Mammary epithelial cell (primary cell): ENCODE results near the gene CCDC117.

Source experiments
- CTCF ChIP-seq, 2 donors: IDR thresholded peaks in 1 of 2; conservative IDR thresholded peaks in 1 of 2; 2 replicates each; pipeline ENCODE4 v1.5.1; 2011 to 2012; ENCODE audit warnings: inconsistent platforms in 2 of 2, low read length in 2 of 2, mild to moderate bottlenecking in 2 of 2, control low read depth in 1 of 2, low read depth in 1 of 2; ENCODE audit not compliant: insufficient read depth in 1 of 2; ENCODE audit errors: extremely low read depth in 1 of 2
- EZH2 ChIP-seq: IDR thresholded peaks from 2 replicates; pipeline ENCODE4 v1.6.1; 2012; ENCODE audit warnings: low read length, inconsistent platforms, borderline replicate concordance

GRCh38 chr22:28750471-28750881 lies 22.0 kb upstream of the CCDC117 start:
- TF ChIP-seq CTCF (conservative IDR thresholded peaks at IDR 0.05 in 1 of 2, IDR thresholded peaks at IDR 0.05 in 1 of 2; ENCODE audit: extremely low read depth in 1 of 2, insufficient read depth in 1 of 2, low read depth in 1 of 2, low read length in 2 of 2), result no peak
- no peak for TF ChIP-seq EZH2
